GM21526 (cell line): ENCODE data around the gene NTM.
"Not testable (repeated sequence)": the region's sequence is repeated elsewhere in the genome, so short reads cannot be mapped to it uniquely, and the experiment has no call there.

ENCODE experiments used
- ATAC-seq: cut with Tn5 transposase; IDR thresholded peaks from one replicate; pipeline ENCODE4 v1.9.1; 2021; ENCODE audit warnings: moderate library complexity; ENCODE audit not compliant: unreplicated experiment, low FRiP score

NTM gene

GRCh38 chr11:131895865-131896264 is 525.5 kb downstream of the NTM start:
- ATAC-seq: no peak

- no peak for ATAC-seq
Measured at GRCh38 chr11:131896978-131897615, 526.7 kb downstream of the NTM start.

DNA sequence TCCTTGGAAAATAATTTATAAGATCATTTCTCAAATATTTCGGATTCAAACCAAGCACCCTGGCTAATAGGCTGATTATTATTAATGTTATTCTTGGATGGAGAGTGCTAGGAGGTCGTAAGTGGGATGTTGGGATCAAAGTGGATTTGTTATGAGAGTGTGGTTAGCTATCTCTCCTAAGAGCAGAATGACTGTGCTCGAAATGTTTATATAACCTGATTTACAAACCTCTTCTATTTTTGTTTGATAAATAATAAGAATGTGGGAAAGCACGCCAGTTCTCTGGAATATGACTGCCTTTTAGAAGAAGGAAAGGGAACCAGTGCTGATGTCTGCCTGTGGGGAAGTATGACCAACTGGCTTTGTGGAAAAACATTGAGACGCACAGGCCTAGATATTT is 527.5 kb downstream of the NTM start:
- ATAC-seq: no peak

DNA sequence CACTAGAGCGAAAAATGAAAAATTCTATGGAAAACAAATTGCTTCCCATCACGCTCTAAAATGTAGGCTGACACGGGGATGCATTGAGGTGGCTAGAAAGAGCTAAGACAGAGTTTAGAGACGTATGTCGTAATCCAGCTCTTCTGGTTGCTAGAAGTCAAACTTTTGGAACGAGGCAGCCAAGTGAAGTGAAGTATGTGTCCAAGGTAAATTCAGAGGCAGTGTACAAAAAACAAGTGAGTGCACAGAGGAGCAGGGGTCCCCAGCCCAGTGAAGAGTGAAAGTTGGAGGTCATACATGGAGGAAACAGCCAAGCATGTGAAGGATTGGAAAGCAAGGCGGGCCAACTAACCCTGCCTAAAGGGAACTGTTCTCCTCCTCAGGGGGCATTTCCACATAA is 528.5 kb downstream of the NTM start:
- ATAC-seq: no peak

- no peak for ATAC-seq
Measured at GRCh38 chr11:131899950-131900580, 529.6 kb downstream of the NTM start.

DNA sequence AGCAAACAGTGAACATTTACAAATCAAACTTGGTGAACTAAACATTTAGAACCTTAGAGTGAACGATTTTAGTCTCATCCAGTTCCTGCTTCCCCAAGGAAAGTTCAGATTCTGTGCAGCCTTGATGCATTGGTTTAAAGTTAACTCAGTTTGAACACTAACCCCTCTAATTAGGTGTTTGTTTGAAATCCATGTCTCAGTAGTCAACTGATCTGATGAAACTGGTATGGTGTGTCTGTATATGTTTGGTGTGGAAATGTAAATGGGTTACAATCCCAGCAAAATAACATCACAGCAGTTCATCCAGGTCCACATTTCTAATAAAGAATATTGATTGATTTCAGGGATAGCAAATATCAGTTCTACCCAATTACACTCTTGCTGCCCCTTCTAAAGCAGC is 532.0 kb downstream of the NTM start:
- no peak for ATAC-seq

DNA sequence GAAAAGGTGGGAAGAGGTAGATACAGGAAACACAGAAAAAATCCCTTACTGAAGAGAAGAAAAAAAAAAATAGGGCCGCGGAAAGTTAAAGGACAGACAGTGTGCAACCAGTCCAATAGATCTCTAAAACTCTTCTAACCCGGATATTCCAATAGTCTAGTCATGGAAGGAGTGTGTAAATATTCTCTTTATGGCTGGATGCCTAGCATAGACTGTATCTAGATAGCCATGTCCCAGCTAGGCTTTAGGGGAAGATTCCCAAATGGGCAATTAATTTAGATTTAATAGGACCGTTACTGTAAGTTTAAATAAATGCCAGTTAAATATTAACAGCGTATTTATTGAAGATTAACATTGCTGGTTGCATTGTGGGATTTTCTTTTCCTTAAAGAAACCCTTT is 532.7 kb downstream of the NTM start:
- ATAC-seq: no peak

DNA sequence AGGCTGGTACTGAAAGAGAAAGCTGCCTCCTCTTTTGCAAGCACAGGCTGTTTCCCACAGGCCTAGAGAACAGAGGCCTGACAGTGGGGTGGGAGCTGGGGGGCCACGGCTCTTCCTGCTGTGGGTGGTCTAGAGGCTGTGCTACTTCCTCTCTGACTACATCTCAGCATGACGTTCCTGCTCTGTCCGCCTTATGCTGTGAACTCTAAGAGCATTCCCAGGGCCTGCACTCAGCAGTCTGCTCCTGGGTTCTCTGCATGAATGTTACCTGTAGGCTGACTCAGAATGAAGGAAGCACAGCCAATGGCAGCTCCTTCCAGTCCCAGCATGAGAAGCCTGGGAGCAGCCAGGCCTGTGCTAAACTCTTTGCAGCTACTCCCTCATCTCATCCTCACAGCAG is 534.3 kb downstream of the NTM start:
- no peak for ATAC-seq

DNA sequence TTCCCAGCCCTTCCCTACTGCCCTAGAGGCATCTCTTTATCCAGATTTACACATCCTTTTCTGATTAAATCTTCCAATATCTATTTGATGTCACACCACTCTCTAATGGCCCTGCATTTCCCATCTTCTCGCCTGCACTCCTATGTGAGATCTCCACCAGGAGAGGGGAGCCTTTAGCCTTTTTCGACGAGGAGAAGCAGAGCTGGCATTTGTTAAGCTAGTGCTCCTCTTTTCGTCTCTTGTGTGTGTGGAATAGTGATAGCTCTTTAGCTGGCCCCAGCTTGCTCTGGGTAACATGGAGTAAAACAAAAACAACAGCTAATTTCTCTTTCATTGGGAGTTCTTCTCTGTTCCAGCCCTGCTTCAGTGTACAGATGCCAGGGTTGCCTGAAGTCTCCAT is 536.5 kb downstream of the NTM start:
- no peak for ATAC-seq

DNA sequence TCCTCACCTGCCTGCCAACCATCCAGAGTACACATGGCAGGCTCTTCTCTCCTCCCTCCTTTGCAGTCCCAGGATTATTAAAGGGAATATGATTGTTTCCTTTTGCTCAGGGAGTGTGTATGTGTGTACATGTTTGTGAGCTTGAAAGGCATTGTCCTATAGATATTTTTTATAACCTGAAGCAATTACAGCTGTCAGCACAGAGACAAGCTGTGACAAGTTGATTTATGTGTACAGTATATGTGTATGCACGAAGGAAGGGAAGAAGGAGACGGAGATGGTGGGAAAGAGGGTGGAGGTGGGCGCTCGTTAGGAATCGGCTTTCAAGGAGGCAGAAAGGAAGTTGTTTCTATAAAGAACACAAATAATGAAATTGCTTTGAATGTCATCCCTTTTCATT is 537.0 kb downstream of the NTM start:
- ATAC-seq: no peak

GRCh38 chr11:131908316-131908715 is 537.9 kb downstream of the NTM start:
- no peak for ATAC-seq

DNA sequence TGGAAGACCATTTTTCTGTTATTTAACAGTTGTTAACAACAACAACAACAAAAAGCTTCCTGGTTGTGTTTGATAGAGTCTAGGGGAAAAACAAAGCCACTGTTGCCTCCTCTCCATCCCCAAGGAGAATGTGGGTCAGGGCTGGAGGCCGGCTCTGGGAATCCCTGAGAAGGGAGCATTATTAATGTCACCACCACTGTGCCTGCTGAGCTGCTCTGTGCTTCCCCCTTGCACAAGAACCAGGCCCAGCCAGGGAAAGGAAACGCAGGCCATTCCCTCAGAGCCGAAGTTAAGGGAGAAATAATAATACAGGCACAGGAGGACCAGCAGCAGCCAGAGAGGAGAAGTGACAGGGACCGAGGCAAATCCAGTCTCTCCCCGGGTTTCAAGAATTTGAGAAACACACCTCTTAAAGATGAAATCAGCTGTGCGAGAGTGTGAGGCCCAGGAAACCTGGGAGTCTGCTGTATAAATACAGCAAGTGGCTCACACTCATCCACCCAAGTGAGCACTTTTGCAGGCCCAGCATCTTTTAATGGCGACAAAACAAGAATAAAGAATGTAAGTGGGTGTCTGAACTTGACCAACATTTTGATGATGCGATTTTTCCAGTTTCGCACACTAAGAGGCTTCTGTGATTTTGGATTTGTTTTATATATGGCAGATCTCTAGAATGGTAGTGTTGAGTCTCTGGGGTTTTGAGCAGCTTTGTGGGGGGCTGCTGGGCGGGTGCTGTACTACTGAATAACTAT is 539.2 kb downstream of the NTM start:
- no peak for ATAC-seq

DNA sequence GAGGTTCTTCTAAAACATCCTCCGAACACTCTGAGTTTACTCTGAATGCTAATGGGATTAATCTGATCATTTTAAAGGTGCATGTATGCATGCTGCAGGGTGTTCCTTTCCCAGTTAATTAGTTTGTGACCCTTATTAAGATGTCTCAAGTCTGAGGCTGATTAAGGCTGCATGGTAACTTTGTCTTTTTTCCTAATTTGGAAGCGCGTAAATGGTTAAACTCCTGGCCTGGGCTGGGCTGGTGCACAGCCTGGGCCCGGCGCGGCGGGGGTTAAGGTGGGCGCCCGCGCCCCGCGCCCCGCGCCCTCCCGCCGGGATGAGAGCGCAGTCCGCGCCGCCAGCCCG is 539.7 kb downstream of the NTM start:
- ATAC-seq: no peak

GRCh38 chr11:131910523-131911387 is 540.3 kb downstream of the NTM start:
- ATAC-seq: no peak

GRCh38 chr11:131911388-131912032 is 541.1 kb downstream of the NTM start:
- not testable (repeated sequence) for ATAC-seq

GRCh38 chr11:131912134-131912533 is 541.7 kb downstream of the NTM start:
- no peak for ATAC-seq

DNA sequence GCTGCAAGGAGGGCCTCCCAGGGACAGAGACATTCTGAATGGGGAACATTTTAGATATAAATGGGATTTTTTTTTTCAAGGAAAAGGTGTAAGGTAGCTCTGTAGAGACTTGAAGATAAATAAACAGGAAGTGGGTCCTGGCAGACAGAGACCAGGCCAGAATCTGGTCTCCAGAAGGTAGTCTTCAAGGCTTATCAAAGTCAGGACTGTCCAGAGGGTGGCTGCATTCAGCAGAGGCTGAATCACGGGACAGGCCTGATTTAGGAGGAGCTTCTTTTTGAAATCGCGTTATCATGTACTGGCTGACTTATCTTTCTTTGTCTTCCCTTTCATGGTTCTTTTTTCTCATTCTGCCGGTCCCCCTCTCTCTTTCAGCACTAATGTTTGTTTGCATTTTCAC is 542.9 kb downstream of the NTM start:
- ATAC-seq: no peak

DNA sequence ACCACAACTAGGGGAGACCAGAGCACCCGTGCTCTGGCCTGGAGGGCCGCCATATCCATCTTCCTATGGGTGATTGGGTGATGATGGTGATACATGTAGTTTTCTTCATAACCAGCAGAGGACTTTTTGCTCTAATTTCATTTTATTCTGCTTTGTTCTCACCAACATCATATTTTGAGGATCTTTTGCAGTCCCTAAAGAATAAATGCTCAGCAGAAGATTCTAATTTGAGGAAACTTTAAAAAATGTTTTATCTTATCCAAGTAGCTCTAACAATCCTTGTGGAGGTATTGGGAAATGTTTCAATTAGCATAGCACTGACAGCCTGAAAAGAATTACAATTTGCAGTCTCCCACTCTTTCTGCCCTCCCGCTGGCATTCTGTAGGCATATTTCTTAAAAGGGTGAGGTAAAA is 544.0 kb downstream of the NTM start:
- ATAC-seq: no peak

GRCh38 chr11:131916638-131917037 is 546.2 kb downstream of the NTM start:
- no peak for ATAC-seq

GRCh38 chr11:131917634-131918384 is 547.4 kb downstream of the NTM start:
- ATAC-seq: no peak
